ENCODE results near the gene ARMCX5.
A peak's percentile ranks its signal among the peaks of the same experiment; 100 is the strongest.

The ARMCX5 gene

GRCh38 chrX:102599951-102600579 is 750 bp downstream of the ARMCX5 start:
- H3K27me3 ChIP-seq = no peaks in the 10 kb centered on the region
- H3K9me3 ChIP-seq = no peaks in the 10 kb centered on the region
- H3K4me1 ChIP-seq (ENCODE audit: control insufficient read depth in 1 of 2, insufficient read depth in 1 of 2, low read depth in 1 of 2, low read length in 1 of 2) = peaks cover 3 to 8% of the 10 kb centered on the region in 2 experiments
- no peak for TF ChIP-seq CTCF (IDR thresholded peaks at IDR 0.05)
- no peaks in the 10 kb centered on the region for H3K36me3 ChIP-seq
- H3K27ac ChIP-seq = peak overlapping the region; percentile 58
- H3K4me3 ChIP-seq (ENCODE audit: low read depth in 1 of 2, low read length in 1 of 2) = peak overlapping the region; percentile 63 to 74

GRCh38 chrX:102604327-102604726 is 5.0 kb downstream of the ARMCX5 start:
- no peak overlapping the region for H3K27ac ChIP-seq
- no peak overlapping the region for H3K4me3 ChIP-seq (ENCODE audit: low read depth in 1 of 2, low read length in 1 of 2)
- no peaks in the 10 kb centered on the region for H3K9me3 ChIP-seq
- no peaks in the 10 kb centered on the region for H3K27me3 ChIP-seq
- H3K36me3 ChIP-seq = no peaks in the 10 kb centered on the region
- no peak for TF ChIP-seq CTCF (IDR thresholded peaks at IDR 0.05)
- peaks cover 3% of the 10 kb centered on the region in 2 experiments for H3K4me1 ChIP-seq (ENCODE audit: control insufficient read depth in 1 of 2, insufficient read depth in 1 of 2, low read depth in 1 of 2, low read length in 1 of 2)

GRCh38 chrX:102606115-102606514 is 6.8 kb downstream of the ARMCX5 start:
- no peak overlapping the region for H3K4me3 ChIP-seq (ENCODE audit: low read depth in 1 of 2, low read length in 1 of 2)
- no peaks in the 10 kb centered on the region for H3K9me3 ChIP-seq
- no peaks in the 10 kb centered on the region for H3K27me3 ChIP-seq
- H3K27ac ChIP-seq = no peak overlapping the region
- no peaks in the 10 kb centered on the region for H3K36me3 ChIP-seq
- no peak for TF ChIP-seq CTCF (IDR thresholded peaks at IDR 0.05)
- no peaks in the 10 kb centered on the region for H3K4me1 ChIP-seq (ENCODE audit: control insufficient read depth in 1 of 2, insufficient read depth in 1 of 2, low read depth in 1 of 2, low read length in 1 of 2)

GRCh38 chrX:102610905-102611304 is 11.6 kb downstream of the ARMCX5 start:
- no peak for TF ChIP-seq CTCF (IDR thresholded peaks at IDR 0.05)
- Histone ChIP-seq H3K4me3 (ENCODE audit: low read depth in 1 of 2, low read length in 1 of 2) (no peak overlapping the region), H3K27me3 (no peaks in the 10 kb centered on the region), H3K9me3 (no peaks in the 10 kb centered on the region), H3K4me1 (ENCODE audit: control insufficient read depth in 1 of 2, insufficient read depth in 1 of 2, low read depth in 1 of 2, low read length in 1 of 2) (no peaks in the 10 kb centered on the region), H3K36me3 (no peaks in the 10 kb centered on the region), H3K27ac (no peak overlapping the region)

- Histone ChIP-seq H3K4me1 (ENCODE audit: control insufficient read depth in 1 of 2, insufficient read depth in 1 of 2, low read depth in 1 of 2, low read length in 1 of 2) (no peaks in the 10 kb centered on the region), H3K27me3 (no peaks in the 10 kb centered on the region), H3K27ac (no peak overlapping the region), H3K9me3 (no peaks in the 10 kb centered on the region), H3K36me3 (no peaks in the 10 kb centered on the region), H3K4me3 (ENCODE audit: low read depth in 1 of 2, low read length in 1 of 2) (no peak overlapping the region)
- TF ChIP-seq CTCF (IDR thresholded peaks at IDR 0.05) = no peak
These were observed 24.8 kb downstream of the ARMCX5 start for GRCh38 chrX:102624105-102624504.
